NCI-H524 treated with DMSO at 0.1 percent for 48 hours (cell line): ENCODE measurements around the gene TTC6.
"Not testable (repeated sequence)": the region's sequence is repeated elsewhere in the genome, so short reads cannot be mapped to it uniquely, and the experiment has no call there.

Source experiments
- DNase-seq: peaks from one replicate; lab custom pipeline; 2025; lab: John Stamatoyannopoulos, UW

TTC6 gene

GRCh38 chr14:37594971-37595808, at the start of gene TTC6, which contains the start of gene FOXA1:
Gene TTC6, plus strand, starts transcription at chr14:37595629. Its CDS starts 26,436 bp downstream, at chr14:37622065.
Gene FOXA1, minus strand, starts transcription at chr14:37595249. Its CDS starts 277 bp downstream, at chr14:37594972.
- peak; percentile 19 for DNase-seq

- no peak for DNase-seq
Observed at GRCh38 chr14:37546621-37547447, 48.6 kb upstream of the TTC6 start.

- no peak for DNase-seq
Observed at GRCh38 chr14:37550511-37550910, 44.9 kb upstream of the TTC6 start.

GRCh38 chr14:37551119-37551518, 44.3 kb upstream of the TTC6 start:
- DNase-seq, result no peak

- no peak for DNase-seq
Observed at GRCh38 chr14:37553935-37554550, 41.4 kb upstream of the TTC6 start.

- DNase-seq, result not testable (repeated sequence)
Observed at GRCh38 chr14:37555596-37555995, 39.8 kb upstream of the TTC6 start.

- DNase-seq, result no peak
Observed at GRCh38 chr14:37558740-37559139, 36.7 kb upstream of the TTC6 start.

GRCh38 chr14:37559386-37559785, 36.0 kb upstream of the TTC6 start:
- no peak for DNase-seq

- DNase-seq, result no peak
Observed at GRCh38 chr14:37563189-37563588, 32.2 kb upstream of the TTC6 start.

- no peak for DNase-seq
Observed at GRCh38 chr14:37565550-37565949, 29.9 kb upstream of the TTC6 start.

GRCh38 chr14:37566811-37567371, 28.5 kb upstream of the TTC6 start:
- DNase-seq, result no peak

- DNase-seq, result no peak
Observed at GRCh38 chr14:37569729-37570128, 25.7 kb upstream of the TTC6 start.

GRCh38 chr14:37571391-37571790, 24.0 kb upstream of the TTC6 start:
- no peak for DNase-seq

GRCh38 chr14:37573356-37573755, 22.1 kb upstream of the TTC6 start:
- DNase-seq, result no peak

GRCh38 chr14:37579274-37579673, 16.2 kb upstream of the TTC6 start:
- peak; percentile 44 for DNase-seq

- no peak for DNase-seq
Observed at GRCh38 chr14:37580146-37580545, 15.3 kb upstream of the TTC6 start.

- DNase-seq, result peak; percentile 38
Observed at GRCh38 chr14:37583358-37584210, 11.8 kb upstream of the TTC6 start.

- DNase-seq, result no peak
Observed at GRCh38 chr14:37584211-37585100, 11.0 kb upstream of the TTC6 start.

- DNase-seq, result no peak
Observed at GRCh38 chr14:37585101-37585511, 10.3 kb upstream of the TTC6 start.
